ENCODE results near the gene DOC2A. TPM values are rescaled to one million over a fixed set of nuclear protein-coding genes. Genes with fewer than 3 reads are reported as not detected.

DOC2A gene
- total and polyA plus RNA-seq, 2 of the 4 experiments (the other 2 are of a cell fraction), result under 0.01 to 0.48 TPM

DNA sequence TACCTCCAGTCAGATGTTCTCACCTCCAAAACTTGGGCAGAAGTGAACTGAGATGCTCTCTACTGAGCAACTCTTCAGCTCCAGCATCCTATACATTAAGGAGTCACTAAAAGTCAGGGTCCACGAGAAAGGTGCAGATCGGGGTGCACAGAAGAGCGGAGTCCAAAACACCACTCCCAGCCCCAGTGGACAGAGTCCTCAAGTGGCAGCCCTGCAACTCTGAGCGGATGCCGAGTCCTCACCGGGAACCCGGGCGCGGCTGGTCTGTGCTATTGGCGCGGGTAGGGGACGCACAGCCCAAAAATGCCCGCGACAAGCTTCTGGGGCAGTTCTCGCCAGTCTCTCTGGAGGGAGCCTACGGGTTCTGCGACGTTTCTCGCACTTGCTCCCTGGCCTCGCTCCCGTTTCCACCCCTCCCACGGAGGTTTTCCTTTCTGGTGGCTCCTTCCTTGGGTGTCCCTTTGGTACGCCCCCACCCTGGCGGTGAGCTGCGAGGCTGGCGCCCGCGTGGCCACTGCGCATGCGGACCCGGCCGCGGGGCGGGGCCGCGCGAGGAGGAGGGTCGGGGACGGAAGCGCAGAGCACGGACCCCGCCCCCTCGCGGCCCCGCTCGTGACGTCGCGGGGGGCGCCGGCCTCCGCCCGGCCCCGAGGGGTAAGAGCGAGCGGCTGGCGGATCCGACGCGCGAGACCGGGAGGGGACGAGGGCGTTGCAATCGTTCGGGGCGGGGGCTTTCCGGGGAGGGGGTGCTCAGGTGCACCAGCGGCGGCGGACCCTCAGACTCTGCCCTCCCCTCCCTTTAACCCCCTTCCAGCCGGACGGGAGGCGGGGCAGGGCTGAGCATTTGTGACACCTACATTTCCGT lies 49.1 kb downstream of the DOC2A start, which contains the start of gene TMEM219:
TMEM219 (plus strand) TSS at position 601 of the 865 bp plus-strand sequence. CDS start 1,065 bp downstream, outside the sequence.
- Histone ChIP-seq H3K4me3 (ENCODE audit: insufficient read depth, low read depth, low read length) (peak within 1 kb of the TSS; percentile 55), H2AFZ (replicated peaks; ENCODE audit: low read length, poor library complexity) (peak within 1 kb of the TSS; percentile 98), H3K27me3 (ENCODE audit: control insufficient read depth, insufficient read depth, low read length) (no peaks in the 10 kb centered on the region), H3K18ac (ENCODE audit: low read depth, low read length) (peak within 1 kb of the TSS; percentile 79), H3K23ac (ENCODE audit: low read depth, low read length) (peak within 1 kb of the TSS; percentile 98), H3K9me3 (ENCODE audit: control insufficient read depth, insufficient read depth, low read length) (no peaks in the 10 kb centered on the region), H3K14ac (replicated peaks; ENCODE audit: low read depth, low read length) (peak within 1 kb of the TSS; percentile 98), H3K56ac (ENCODE audit: extremely low read depth, insufficient read depth, low read length) (peak within 1 kb of the TSS; percentile 92), H4K20me1 (ENCODE audit: insufficient read depth, low read length) (no peaks in the 10 kb centered on the region), H3K9me1 (ENCODE audit: insufficient read depth, low read length) (peaks cover 5% of the 10 kb centered on the region; the same call in 1 of the 2 replicates), H3K4me1 (ENCODE audit: control insufficient read depth, insufficient read depth, low read length) (peaks cover 8% of the 10 kb centered on the region), H3K4me2 (ENCODE audit: low read depth, low read length) (peak within 1 kb of the TSS; percentile 98), H4K91ac (ENCODE audit: insufficient read depth, low read depth, low read length) (peak within 1 kb of the TSS; percentile 82), H2AK9ac (replicated peaks; ENCODE audit: low read depth, low read length, poor library complexity) (peak within 1 kb of the TSS; percentile 99), H2BK5ac (ENCODE audit: low read depth, low read length, poor library complexity, severe bottlenecking) (peak within 1 kb of the TSS; percentile 77), H2BK120ac (ENCODE audit: low read depth, low read length) (peak within 1 kb of the TSS; percentile 74), H2BK15ac (ENCODE audit: low read depth, low read length) (peak within 1 kb of the TSS; percentile 58), H3K36me3 (ENCODE audit: control insufficient read depth, insufficient read depth, low read length) (peaks cover 2% of the 10 kb centered on the region; the same call in 1 of the 2 replicates), H2BK20ac (ENCODE audit: low read depth, low read length) (peak within 1 kb of the TSS; percentile 38; the same call in 1 of the 2 replicates), H4K8ac (ENCODE audit: low read depth in 2 of 2, low read length in 2 of 2) (peak within 1 kb of the TSS; percentile 88 to 96), H3K9ac (ENCODE audit: low read depth, low read length) (peak within 1 kb of the TSS; percentile 94), H3K4ac (ENCODE audit: low read depth, low read length) (peak within 1 kb of the TSS; percentile 85), H4K5ac (ENCODE audit: low read depth, low read length) (peak within 1 kb of the TSS; percentile 95), H3K27ac (ENCODE audit: insufficient read depth, low read length) (peak within 1 kb of the TSS; percentile 81), H2AK5ac (ENCODE audit: low read depth, low read length) (peak within 1 kb of the TSS; percentile 93), H3K79me1 (ENCODE audit: low read depth in 1 of 2, low read length in 2 of 2) (peaks cover 12 to 25% of the 10 kb centered on the region in 2 experiments; a peak in 3 of 4 replicates)
- no peak for TF ChIP-seq CHD1 (IDR thresholded peaks at IDR 0.05; ENCODE audit: low read depth, low read length)
- TF ChIP-seq POLR2A (IDR thresholded peaks at IDR 0.05; ENCODE audit: low read depth, low read length), result peak; percentile 48
- no peak for TF ChIP-seq NFE2L2 (IDR thresholded peaks at IDR 0.05; ENCODE audit: low read depth, low read length)
- TF ChIP-seq RCOR1 (IDR thresholded peaks at IDR 0.05; ENCODE audit: insufficient replicate concordance, low read length), result no peak
- TF ChIP-seq FOS (IDR thresholded peaks at IDR 0.05; ENCODE audit: low read depth, low read length), result no peak
- peak; percentile 78 for TF ChIP-seq BHLHE40 (IDR thresholded peaks at IDR 0.05; ENCODE audit: low read depth, low read length)
- TF ChIP-seq MAZ (IDR thresholded peaks at IDR 0.05; ENCODE audit: borderline replicate concordance, low read depth, low read length), result peak; percentile 99
- TF ChIP-seq MXI1 (IDR thresholded peaks at IDR 0.05; ENCODE audit: borderline replicate concordance, low read depth, low read length), result peak; percentile 38; the same call in 1 of the 2 replicates
- no peak for TF ChIP-seq CEBPB (IDR thresholded peaks at IDR 0.05; ENCODE audit: low read depth, low read length)
- TF ChIP-seq RAD21 (IDR thresholded peaks at IDR 0.05; ENCODE audit: low read length), result 0 out of 2 replicates have a peak, but pooled peaks have one; percentile 15
- TF ChIP-seq, protein P1, sequence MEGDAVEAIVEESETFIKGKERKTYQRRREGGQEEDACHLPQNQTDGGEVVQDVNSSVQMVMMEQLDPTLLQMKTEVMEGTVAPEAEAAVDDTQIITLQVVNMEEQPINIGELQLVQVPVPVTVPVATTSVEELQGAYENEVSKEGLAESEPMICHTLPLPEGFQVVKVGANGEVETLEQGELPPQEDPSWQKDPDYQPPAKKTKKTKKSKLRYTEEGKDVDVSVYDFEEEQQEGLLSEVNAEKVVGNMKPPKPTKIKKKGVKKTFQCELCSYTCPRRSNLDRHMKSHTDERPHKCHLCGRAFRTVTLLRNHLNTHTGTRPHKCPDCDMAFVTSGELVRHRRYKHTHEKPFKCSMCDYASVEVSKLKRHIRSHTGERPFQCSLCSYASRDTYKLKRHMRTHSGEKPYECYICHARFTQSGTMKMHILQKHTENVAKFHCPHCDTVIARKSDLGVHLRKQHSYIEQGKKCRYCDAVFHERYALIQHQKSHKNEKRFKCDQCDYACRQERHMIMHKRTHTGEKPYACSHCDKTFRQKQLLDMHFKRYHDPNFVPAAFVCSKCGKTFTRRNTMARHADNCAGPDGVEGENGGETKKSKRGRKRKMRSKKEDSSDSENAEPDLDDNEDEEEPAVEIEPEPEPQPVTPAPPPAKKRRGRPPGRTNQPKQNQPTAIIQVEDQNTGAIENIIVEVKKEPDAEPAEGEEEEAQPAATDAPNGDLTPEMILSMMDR (conservative IDR thresholded peaks at IDR 0.05; ENCODE audit: low read depth, low read length), result peak; percentile 32; the same call in 1 of the 2 replicates
- TF ChIP-seq, protein P2, sequence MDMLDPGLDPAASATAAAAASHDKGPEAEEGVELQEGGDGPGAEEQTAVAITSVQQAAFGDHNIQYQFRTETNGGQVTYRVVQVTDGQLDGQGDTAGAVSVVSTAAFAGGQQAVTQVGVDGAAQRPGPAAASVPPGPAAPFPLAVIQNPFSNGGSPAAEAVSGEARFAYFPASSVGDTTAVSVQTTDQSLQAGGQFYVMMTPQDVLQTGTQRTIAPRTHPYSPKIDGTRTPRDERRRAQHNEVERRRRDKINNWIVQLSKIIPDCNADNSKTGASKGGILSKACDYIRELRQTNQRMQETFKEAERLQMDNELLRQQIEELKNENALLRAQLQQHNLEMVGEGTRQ (IDR thresholded peaks at IDR 0.05; ENCODE audit: low read depth, low read length), result peak; percentile 58
- in situ Hi-C loops (cut with MboI; ENCODE audit: low sequenced_read_pairs), result no loop called here
- ATAC-seq (ENCODE audit: low read depth), result peak; percentile 98
- BruUV-seq (replicated peaks), result no TSS peak
- 0% methylated on average over 29 of the region's 75 CpGs; no CpG with 5 or more reads in 1 of the 2 experiments for WGBS, 2 experiments (ENCODE audit: extremely low coverage in 2 of 2, insufficient read length in 1 of 2)
- dilution Hi-C loops (cut with HindIII; ENCODE audit: low sequenced_read_pairs, unreplicated experiment), result no loop called here
- peak; percentile 83 for DNase-seq
- POLR2A ChIA-PET (ENCODE audit: unreplicated experiment), result interaction anchor here (1.2 to 2.0 kb wide), 2 partner anchors 12 to 18 kb away, joined by 5 to 8 read pairs; partner anchors contain the start of gene TAOK2
- intact Hi-C loops (cut with micrococcal nuclease), result loop anchor here (1.0 kb wide), 1 partner anchor 17 kb away; no protein-coding TSS in a partner anchor
- CTCF ChIA-PET, result interaction anchor here (0.8 kb wide), 1 partner anchor 12 kb away, joined by 3 read pairs; the partner anchor contains the start of gene TAOK2

Measured in IMR-90 (cell line).